Measurements from ENCODE around the gene HSPD1.

Gene HSPD1

DNA sequence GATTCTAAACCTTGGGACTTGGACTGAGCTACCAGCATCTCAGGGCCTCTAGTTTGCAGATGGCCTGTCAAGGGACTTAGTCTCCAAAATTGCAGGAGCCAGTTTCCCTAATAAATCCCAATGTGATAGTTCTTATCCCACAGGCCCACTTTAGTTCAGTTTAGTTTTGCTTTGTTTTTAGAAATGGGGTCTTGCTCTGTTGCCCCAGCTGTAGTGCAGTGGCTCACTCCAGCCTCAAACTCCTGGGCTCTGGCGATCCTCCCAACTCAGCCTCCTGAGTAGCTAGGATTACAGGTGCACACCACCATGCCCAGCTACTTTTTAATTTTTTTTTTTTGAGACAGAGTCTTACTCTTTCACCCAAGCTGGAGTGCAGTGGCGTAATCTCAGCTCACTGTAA, 62.3 kb downstream of the HSPD1 start:
- Mint-ChIP-seq H3K9me3 (no peaks in the 10 kb centered on the region), H3K27me3 (no peaks in the 10 kb centered on the region), H3K36me3 (no peaks in the 10 kb centered on the region), H3K4me3 (no peak overlapping the region), H3K27ac (no peak overlapping the region), H3K4me1 (peaks cover 14% of the 10 kb centered on the region)
- DNase-seq (ENCODE audit: low spot score in 2 of 2) = no peak
- ATAC-seq (ENCODE audit: low read depth) = no peak

Data from memory B cell (primary cell).